Immature natural killer cell (primary cell): ENCODE measurements around the gene ALKBH8. TPM values are rescaled to one million over a fixed set of nuclear protein-coding genes. Genes with fewer than 3 reads are reported as not detected.
A peak's percentile ranks its signal among the peaks of the same experiment; 100 is the strongest.

Source experiments
- DNase-seq, 3 donors: peaks; one replicate each; pipeline ENCODE4 v3.0.0; 2022; ENCODE audit warnings: mixed read lengths in 1 of 3
- H3K27ac Mint-ChIP-seq, 6 donors: one replicate each; pipeline ENCODE4 v1.8.0; 2020; ENCODE audit warnings: mixed read lengths in 6 of 6, mild to moderate bottlenecking in 5 of 6, inconsistent platforms in 4 of 6, moderate library complexity in 3 of 6
- H3K27me3 Mint-ChIP-seq, 3 donors: one replicate each; pipeline ENCODE4 v1.8.0; 2020 to 2021; ENCODE audit warnings: low read depth in 3 of 3, mild to moderate bottlenecking in 3 of 3, mixed read lengths in 3 of 3, moderate library complexity in 3 of 3, inconsistent platforms in 1 of 3
- H3K36me3 Mint-ChIP-seq, 3 donors: one replicate each; pipeline ENCODE4 v1.8.0; 2020; ENCODE audit warnings: mixed read lengths in 3 of 3, inconsistent platforms in 2 of 3, mild to moderate bottlenecking in 2 of 3
- H3K4me1 Mint-ChIP-seq, 2 donors: one replicate each; pipeline ENCODE4 v1.8.0; 2020; ENCODE audit warnings: inconsistent platforms in 2 of 2, mild to moderate bottlenecking in 2 of 2, mixed read lengths in 2 of 2, moderate library complexity in 1 of 2
- H3K4me3 Mint-ChIP-seq, 5 donors: one replicate each; pipeline ENCODE4 v1.8.0; 2020; ENCODE audit warnings: mild to moderate bottlenecking in 5 of 5, mixed read lengths in 5 of 5, inconsistent platforms in 3 of 5, moderate library complexity in 3 of 5
- H3K9me3 Mint-ChIP-seq, 6 donors: one replicate each; pipeline ENCODE4 v1.8.0; 2020; ENCODE audit warnings: mild to moderate bottlenecking in 6 of 6, mixed read lengths in 6 of 6, inconsistent platforms in 4 of 6, moderate library complexity in 3 of 6
- polyA plus RNA-seq, 3 donors: library from polyadenylated mRNA; unstranded; fragments of 300-500 nt; fragmentation: Illumina TruSeq; gene quantifications; one replicate each; pipeline ENCODE4 v1.2.3, GENCODE V29; 2021

The ALKBH8 gene
- polyA plus RNA-seq, result 10 to 100 TPM in 1 of 3 donors, 1 to 10 TPM in 2; 1.1 to 10.3 (median 3.4) TPM

DNA sequence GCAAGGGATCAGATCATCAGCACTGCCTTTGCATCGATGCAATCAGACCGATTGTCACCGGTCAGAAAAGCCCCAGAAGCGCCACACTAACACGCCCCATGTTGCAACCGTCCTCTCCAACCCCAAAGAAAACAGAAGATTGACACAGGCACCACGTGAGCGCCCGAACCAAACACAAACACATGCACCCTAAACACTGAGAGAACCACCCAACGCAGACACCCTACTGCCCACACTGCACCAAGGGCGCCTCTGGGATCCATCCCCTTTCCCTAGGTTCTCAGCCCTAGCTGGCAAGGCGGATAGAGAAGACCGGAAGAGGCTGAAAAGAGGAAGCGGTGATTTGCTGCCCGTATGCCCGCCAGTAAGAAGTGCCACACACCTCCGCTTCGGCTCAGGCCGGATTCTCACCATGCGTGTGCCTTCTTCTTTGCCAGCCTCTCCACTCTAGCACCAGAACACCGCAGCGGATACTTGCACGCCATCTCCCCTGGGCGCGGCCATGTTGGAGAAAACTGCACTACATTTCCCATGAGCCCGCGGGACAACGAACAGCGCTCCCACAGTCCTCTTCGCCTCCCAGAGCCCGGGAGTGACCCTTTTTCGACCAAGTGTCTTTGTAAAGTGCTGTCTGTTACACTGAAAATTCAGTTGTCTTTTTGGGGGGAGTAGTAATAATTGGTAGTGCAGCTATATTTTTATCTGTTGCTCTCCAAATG, at the start of gene ALKBH8:
Gene ALKBH8 (minus strand): TSS at position 517 of the 719 bp plus-strand sequence. CDS start 4,842 bp downstream, outside the sequence.
- Mint-ChIP-seq H3K4me3 (peak within 1 kb of the TSS; percentile 91 to 98 (median 95)), H3K9me3 (no peaks in the 10 kb centered on the region), H3K36me3 (no peaks in the 10 kb centered on the region), H3K27me3 (peaks cover 0 to 6% (median 0%) of the 10 kb centered on the region in 3 donors), H3K4me1 (peaks cover 32 to 51% of the 10 kb centered on the region in 2 donors), H3K27ac (peak within 1 kb of the TSS; percentile 82 to 96 (median 92))
- peak; percentile 72 to 75 (median 74) for DNase-seq

DNA sequence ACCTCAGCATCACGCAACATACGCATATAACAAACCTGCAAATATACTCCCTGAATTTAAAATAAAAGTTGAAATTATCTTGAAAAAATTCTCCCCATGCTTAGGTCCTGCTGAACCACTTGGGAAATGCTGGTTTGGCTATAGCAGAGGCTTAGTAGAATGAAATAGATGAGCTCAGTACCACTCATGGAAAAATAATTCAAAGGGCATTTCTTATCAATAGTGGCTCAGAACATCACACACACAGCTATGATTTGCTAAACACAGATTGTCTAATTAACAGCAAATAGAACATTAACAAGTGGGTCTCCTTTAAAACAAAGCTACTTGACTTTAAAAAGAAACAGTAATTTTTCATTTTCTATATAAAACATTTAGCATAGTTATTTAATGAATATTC, 46.9 kb upstream of the ALKBH8 start:
- peaks cover 0 to 4% (median 0%) of the 10 kb centered on the region in 6 donors for H3K9me3 Mint-ChIP-seq
- no peak for DNase-seq
- peaks cover 7 to 12% (median 8%) of the 10 kb centered on the region in 3 donors for H3K27me3 Mint-ChIP-seq
- no peak overlapping the region for H3K27ac Mint-ChIP-seq
- no peaks in the 10 kb centered on the region for H3K4me1 Mint-ChIP-seq
- H3K4me3 Mint-ChIP-seq, result no peak overlapping the region
- H3K36me3 Mint-ChIP-seq, result no peaks in the 10 kb centered on the region

GRCh38 chr11:107609400-107610218, 44.1 kb upstream of the ALKBH8 start:
- Mint-ChIP-seq H3K4me1 (no peaks in the 10 kb centered on the region), H3K4me3 (no peak overlapping the region), H3K9me3 (peaks cover 0 to 3% (median 0%) of the 10 kb centered on the region in 6 donors), H3K27ac (no peak overlapping the region), H3K36me3 (no peaks in the 10 kb centered on the region), H3K27me3 (peaks cover 6 to 15% (median 9%) of the 10 kb centered on the region in 3 donors)
- DNase-seq, result no peak

DNA sequence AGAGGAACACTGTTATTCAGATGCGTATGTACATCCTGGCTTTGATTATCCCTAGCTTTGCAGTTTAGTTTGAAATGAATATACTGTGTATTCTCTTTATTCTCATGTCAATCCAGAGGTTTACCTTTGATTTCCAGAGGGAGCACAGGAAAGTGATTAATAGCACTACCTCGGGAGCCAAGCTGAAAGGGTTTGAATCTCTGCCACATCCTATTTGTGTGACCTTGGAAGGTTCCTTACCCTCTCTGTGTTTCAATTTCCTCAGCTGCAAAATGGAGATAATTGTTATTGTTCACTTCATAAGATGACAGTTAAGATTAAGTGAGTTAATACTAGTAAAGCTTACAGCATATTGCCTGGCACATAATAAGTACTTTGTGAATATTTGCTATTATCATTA, 43.3 kb upstream of the ALKBH8 start:
- no peaks in the 10 kb centered on the region for H3K4me1 Mint-ChIP-seq

DNA sequence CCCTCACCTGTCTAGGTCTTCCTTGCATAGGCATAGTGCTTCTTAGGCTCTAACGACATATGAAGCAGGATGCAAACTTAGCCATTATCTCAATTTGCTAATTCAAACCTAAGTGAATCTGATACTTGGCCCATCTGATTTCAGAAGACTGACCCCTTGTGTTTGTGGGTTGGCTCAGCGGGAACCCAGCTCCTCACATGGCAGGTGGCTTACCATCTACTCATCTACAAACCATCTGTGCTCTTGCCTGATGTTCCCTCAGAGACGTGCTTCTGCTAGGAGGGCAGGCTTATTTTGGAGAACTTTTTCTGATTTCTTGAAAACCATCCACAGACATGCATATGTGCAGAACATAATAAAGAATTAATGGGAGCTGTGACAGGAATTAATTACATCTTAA, 40.6 kb upstream of the ALKBH8 start:
- no peak for DNase-seq
- H3K4me1 Mint-ChIP-seq, result no peaks in the 10 kb centered on the region
- no peak overlapping the region for H3K27ac Mint-ChIP-seq
- H3K9me3 Mint-ChIP-seq, result peaks cover 0 to 3% (median 0%) of the 10 kb centered on the region in 6 donors
- H3K27me3 Mint-ChIP-seq, result peaks cover 6 to 17% (median 13%) of the 10 kb centered on the region in 3 donors
- H3K4me3 Mint-ChIP-seq, result no peak overlapping the region
- H3K36me3 Mint-ChIP-seq, result no peaks in the 10 kb centered on the region

More for the DNA sequence above, 43.3 kb upstream of the ALKBH8 start:
- H3K27me3 Mint-ChIP-seq, result peaks cover 6 to 15% (median 9%) of the 10 kb centered on the region in 3 donors
- no peak for DNase-seq
- H3K27ac Mint-ChIP-seq, result no peak overlapping the region
- H3K36me3 Mint-ChIP-seq, result no peaks in the 10 kb centered on the region
- no peak overlapping the region for H3K4me3 Mint-ChIP-seq
- peaks cover 0 to 3% (median 0%) of the 10 kb centered on the region in 6 donors for H3K9me3 Mint-ChIP-seq

DNA sequence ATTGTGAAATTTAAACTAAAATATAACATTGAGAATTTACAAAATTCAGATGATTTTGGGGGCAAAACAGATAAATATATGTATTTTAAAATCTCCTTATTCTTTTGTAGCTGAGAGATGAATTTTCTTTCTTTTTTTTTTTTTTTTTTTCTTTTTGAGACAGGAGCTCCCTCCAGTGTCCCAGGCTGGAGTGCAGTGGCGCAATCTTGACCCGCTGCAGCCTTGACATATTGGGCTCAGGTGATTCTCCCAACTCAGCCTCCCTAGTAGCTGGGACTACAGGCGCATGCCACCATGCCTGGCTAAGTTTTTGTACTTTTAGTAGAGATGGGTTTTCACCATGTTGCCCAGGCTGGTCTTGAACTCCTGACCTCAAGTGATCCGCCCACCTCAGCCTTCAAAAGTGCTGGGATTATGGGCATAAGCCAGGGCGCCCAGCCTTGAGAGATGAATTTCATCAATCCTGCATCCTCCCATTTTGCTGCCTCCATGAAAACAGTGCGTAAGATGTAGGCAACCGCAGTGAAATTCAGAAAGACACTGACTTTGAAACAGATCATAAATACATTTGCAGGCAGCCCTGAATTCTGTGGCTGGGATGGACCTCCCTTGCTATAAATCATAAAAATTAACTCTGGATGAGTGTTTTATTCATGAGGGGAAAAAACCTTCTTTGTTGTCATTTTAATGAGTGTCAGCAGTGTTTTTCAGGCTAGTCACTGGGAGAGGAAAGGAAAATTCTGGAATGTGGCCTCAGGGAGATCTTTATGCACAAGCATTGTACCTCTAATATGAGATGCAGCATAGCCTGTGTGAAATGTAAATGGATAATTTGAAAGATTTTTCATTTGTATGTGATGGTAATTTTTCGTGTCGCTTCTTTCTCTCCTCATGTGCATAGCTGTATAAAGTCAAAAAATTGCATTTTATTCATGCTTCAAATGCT, 39.8 kb upstream of the ALKBH8 start:
- no peaks in the 10 kb centered on the region for H3K9me3 Mint-ChIP-seq
- no peak for DNase-seq
- H3K27ac Mint-ChIP-seq, result no peak overlapping the region
- no peak overlapping the region for H3K4me3 Mint-ChIP-seq
- no peaks in the 10 kb centered on the region for H3K36me3 Mint-ChIP-seq
- no peaks in the 10 kb centered on the region for H3K4me1 Mint-ChIP-seq
- peaks cover 6 to 18% (median 9%) of the 10 kb centered on the region in 3 donors for H3K27me3 Mint-ChIP-seq

DNA sequence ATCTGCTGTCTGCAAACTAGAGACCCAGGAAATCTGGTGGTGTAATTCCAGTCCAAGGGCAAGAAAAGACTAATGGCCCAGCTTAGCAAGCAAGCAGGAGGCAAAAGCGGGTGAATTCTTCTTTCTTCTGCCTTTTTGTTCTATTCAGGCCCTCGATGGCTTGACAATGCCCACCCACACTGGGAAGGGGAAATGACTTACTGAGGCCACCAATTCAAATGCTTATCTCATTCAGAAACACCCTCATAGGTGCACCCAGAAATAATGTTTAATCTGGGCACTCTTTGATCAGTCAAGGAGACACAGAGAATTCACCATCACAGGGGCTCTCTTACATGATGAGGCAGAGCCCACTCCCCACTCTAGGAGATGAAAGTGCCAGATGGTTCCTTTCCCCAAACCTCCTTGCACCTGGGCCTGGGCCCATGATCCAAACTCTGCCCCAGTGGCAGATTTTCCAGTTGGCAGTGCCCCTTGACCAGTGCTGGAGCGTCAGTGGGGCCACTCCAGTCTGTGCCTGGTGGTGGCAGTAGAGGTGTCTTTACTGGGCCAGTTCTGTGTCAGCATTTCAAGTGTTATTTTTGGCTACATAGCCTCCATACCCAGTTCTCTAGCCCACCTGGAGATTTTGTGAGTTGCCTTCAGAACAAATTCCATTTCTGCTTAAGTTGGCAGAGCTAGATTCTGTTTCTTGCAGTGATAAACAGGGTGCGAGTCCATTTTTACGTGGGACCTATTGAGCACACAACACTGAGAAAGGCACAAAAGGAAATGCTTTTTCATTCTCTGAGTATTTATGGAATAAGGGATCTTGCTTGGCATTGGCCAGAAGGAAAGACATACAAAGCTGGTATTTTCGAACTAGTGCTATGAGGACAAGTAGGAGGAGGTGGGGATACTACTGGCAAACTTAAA, 32.9 kb upstream of the ALKBH8 start:
- Mint-ChIP-seq H3K9me3 (no peaks in the 10 kb centered on the region), H3K4me1 (no peaks in the 10 kb centered on the region), H3K27ac (no peak overlapping the region), H3K4me3 (no peak overlapping the region), H3K27me3 (peaks cover 1 to 28% (median 6%) of the 10 kb centered on the region in 3 donors), H3K36me3 (peaks cover 0 to 4% (median 0%) of the 10 kb centered on the region in 3 donors)
- no peak for DNase-seq

GRCh38 chr11:107594736-107595135, 29.2 kb upstream of the ALKBH8 start:
- Mint-ChIP-seq H3K36me3 (peaks cover 0 to 4% (median 0%) of the 10 kb centered on the region in 3 donors), H3K4me1 (peaks cover 16 to 27% of the 10 kb centered on the region in 2 donors), H3K27ac (no peak overlapping the region), H3K9me3 (no peaks in the 10 kb centered on the region), H3K27me3 (peaks cover 5 to 47% (median 25%) of the 10 kb centered on the region in 3 donors), H3K4me3 (no peak overlapping the region)
- no peak for DNase-seq

GRCh38 chr11:107593951-107594350, 28.4 kb upstream of the ALKBH8 start:
- Mint-ChIP-seq H3K9me3 (no peaks in the 10 kb centered on the region), H3K36me3 (peaks cover 0 to 4% (median 0%) of the 10 kb centered on the region in 3 donors), H3K27ac (no peak overlapping the region), H3K27me3 (peaks cover 10 to 54% (median 26%) of the 10 kb centered on the region in 3 donors), H3K4me3 (no peak overlapping the region), H3K4me1 (peaks cover 16 to 30% of the 10 kb centered on the region in 2 donors)
- DNase-seq, result no peak

- Mint-ChIP-seq H3K9me3 (no peaks in the 10 kb centered on the region), H3K27ac (no peak overlapping the region), H3K36me3 (peaks cover 0 to 4% (median 4%) of the 10 kb centered on the region in 3 donors), H3K4me1 (peaks cover 16 to 30% of the 10 kb centered on the region in 2 donors), H3K27me3 (peaks cover 11 to 60% (median 29%) of the 10 kb centered on the region in 3 donors), H3K4me3 (peak overlapping the region in 2 of 5 donors; percentile 22 to 45)
- no peak for DNase-seq
Measured at GRCh38 chr11:107592813-107593212, 27.3 kb upstream of the ALKBH8 start.

DNA sequence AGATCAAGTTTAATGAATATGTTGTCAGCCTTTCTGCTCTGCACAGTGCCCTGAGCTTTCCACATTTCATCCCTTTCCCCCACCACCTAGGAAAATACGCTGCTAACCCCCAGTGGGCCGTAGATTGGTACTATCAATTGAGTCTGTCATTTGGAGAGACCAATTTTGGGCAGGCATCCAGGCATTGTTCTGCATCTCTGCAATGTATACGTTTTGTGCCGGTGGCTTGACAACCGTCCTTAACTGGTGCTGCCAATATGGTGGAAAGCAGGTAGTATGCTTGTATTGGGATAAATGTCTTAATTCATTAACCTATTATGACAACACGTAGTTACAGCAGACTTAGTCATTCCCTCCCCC, 26.7 kb upstream of the ALKBH8 start:
- H3K27ac Mint-ChIP-seq, result no peak overlapping the region

More for the DNA sequence above, 26.7 kb upstream of the ALKBH8 start:
- H3K4me1 Mint-ChIP-seq, result peaks cover 16 to 30% of the 10 kb centered on the region in 2 donors
- no peaks in the 10 kb centered on the region for H3K9me3 Mint-ChIP-seq
- no peak for DNase-seq
- H3K36me3 Mint-ChIP-seq, result peaks cover 0 to 4% (median 4%) of the 10 kb centered on the region in 3 donors
- peak overlapping the region; percentile 68 to 81 (median 75) for H3K4me3 Mint-ChIP-seq
- H3K27me3 Mint-ChIP-seq, result peaks cover 13 to 55% (median 24%) of the 10 kb centered on the region in 3 donors
